ENCODE data around the gene STXBP6. TPM values are rescaled to one million over a fixed set of nuclear protein-coding genes. Genes with fewer than 3 reads are reported as not detected.

Gene STXBP6
- total RNA-seq, 1 experiment from 2014 or later = 0.27 TPM

GRCh38 chr14:25006961-25007795 lies 42.8 kb downstream of the STXBP6 start:
- Histone ChIP-seq H2AFZ (ENCODE audit: low read depth, low read length, poor library complexity, severe bottlenecking) (no peak overlapping the region), H3K79me2 (ENCODE audit: insufficient read depth, low read length) (no peaks in the 10 kb centered on the region), H3K9me2 (ENCODE audit: insufficient read depth) (no peaks in the 10 kb centered on the region), H3K4me1 (ENCODE audit: control insufficient read depth in 1 of 2, insufficient read depth in 2 of 2, low read length in 2 of 2) (no peaks in the 10 kb centered on the region; a peak in 1 of 4 replicates), H3K4me3 (replicated peaks in 1 of 2; ENCODE audit: low read depth in 1 of 2, low read length in 2 of 2) (no peak overlapping the region), H3K27me3 (ENCODE audit: insufficient read depth, low read length) (no peaks in the 10 kb centered on the region), H3K9ac (ENCODE audit: low read length) (no peak overlapping the region), H3K4me2 (ENCODE audit: low read length) (no peak overlapping the region), H3K9me3 (ENCODE audit: control insufficient read depth in 1 of 2, insufficient read depth in 1 of 2, low read depth in 1 of 2, low read length in 2 of 2) (peaks cover 4 to 19% of the 10 kb centered on the region in 2 experiments; a peak in 2 of 4 replicates), H3K36me3 (ENCODE audit: control insufficient read depth in 1 of 2, insufficient read depth in 2 of 2, low read length in 2 of 2) (no peaks in the 10 kb centered on the region), H3K27ac (ENCODE audit: low read depth, low read length) (no peak overlapping the region), H4K20me1 (ENCODE audit: insufficient read depth) (no peaks in the 10 kb centered on the region)
- TF ChIP-seq JUND (IDR thresholded peaks at IDR 0.05) = no peak
- no peak for TF ChIP-seq RAD21 (IDR thresholded peaks at IDR 0.05; ENCODE audit: low read depth)
- no peak for TF ChIP-seq EZH2phosphoT487 (IDR thresholded peaks at IDR 0.05; ENCODE audit: borderline replicate concordance)
- TF ChIP-seq POLR2A (IDR thresholded peaks at IDR 0.05; ENCODE audit: borderline replicate concordance, extremely low read depth, insufficient read depth, insufficient read length) = no peak
- no peak for TF ChIP-seq FOSL1 (IDR thresholded peaks at IDR 0.05; ENCODE audit: low read depth)
- TF ChIP-seq SRF (IDR thresholded peaks at IDR 0.05; ENCODE audit: low read depth) = no peak
- ChIA-PET RAD21 (ENCODE audit: low non-redundant PET in 1 of 2, low total read pairs in 2 of 2, uncharacterized antibody in 2 of 2, unreplicated experiment in 2 of 2) (no interaction called here), CTCF (no interaction called here), POLR2A (no interaction called here)
- DNase-seq (ENCODE audit: low read depth, low spot score) (no peak), ATAC-seq (no peak)
- intact Hi-C loops (cut with micrococcal nuclease) = no loop called here
- BruUV-seq (replicated peaks) = no TSS peak

- intact Hi-C loops (cut with micrococcal nuclease) = no loop called here
- Histone ChIP-seq H3K79me2 (ENCODE audit: insufficient read depth, low read length) (no peaks in the 10 kb centered on the region), H3K27ac (ENCODE audit: low read depth, low read length) (no peak overlapping the region), H2AFZ (ENCODE audit: low read depth, low read length, poor library complexity, severe bottlenecking) (no peak overlapping the region), H3K27me3 (ENCODE audit: insufficient read depth, low read length) (no peaks in the 10 kb centered on the region), H3K9me2 (ENCODE audit: insufficient read depth) (no peaks in the 10 kb centered on the region), H4K20me1 (ENCODE audit: insufficient read depth) (no peaks in the 10 kb centered on the region), H3K36me3 (ENCODE audit: control insufficient read depth in 1 of 2, insufficient read depth in 2 of 2, low read length in 2 of 2) (no peaks in the 10 kb centered on the region), H3K9ac (ENCODE audit: low read length) (no peak overlapping the region), H3K4me1 (ENCODE audit: control insufficient read depth in 1 of 2, insufficient read depth in 2 of 2, low read length in 2 of 2) (no peaks in the 10 kb centered on the region; a peak in 1 of 4 replicates), H3K9me3 (ENCODE audit: control insufficient read depth in 1 of 2, insufficient read depth in 1 of 2, low read depth in 1 of 2, low read length in 2 of 2) (peaks cover 4 to 19% of the 10 kb centered on the region in 2 experiments; a peak in 2 of 4 replicates), H3K4me3 (replicated peaks in 1 of 2; ENCODE audit: low read depth in 1 of 2, low read length in 2 of 2) (no peak overlapping the region), H3K4me2 (ENCODE audit: low read length) (no peak overlapping the region)
- ATAC-seq (no peak), DNase-seq (ENCODE audit: low read depth, low spot score) (no peak)
- BruUV-seq (replicated peaks) = no TSS peak
- ChIA-PET CTCF (no interaction called here), RAD21 (ENCODE audit: low non-redundant PET in 1 of 2, low total read pairs in 2 of 2, uncharacterized antibody in 2 of 2, unreplicated experiment in 2 of 2) (no interaction called here), POLR2A (no interaction called here)
- TF ChIP-seq MAX (IDR thresholded peaks at IDR 0.05) (no peak), POLR2A (IDR thresholded peaks at IDR 0.05; ENCODE audit: borderline replicate concordance, extremely low read depth, insufficient read depth, insufficient read length) (no peak), CTCF (IDR thresholded peaks at IDR 0.05 in 2 of 3, conservative IDR thresholded peaks at IDR 0.05 in 1 of 3; ENCODE audit: borderline replicate concordance in 1 of 3, insufficient read depth in 1 of 3, low read depth in 2 of 3, low read length in 2 of 3) (no peak), CEBPB (IDR thresholded peaks at IDR 0.05; ENCODE audit: low read depth) (no peak), EZH2 (IDR thresholded peaks at IDR 0.05) (no peak), RAD21 (IDR thresholded peaks at IDR 0.05; ENCODE audit: low read depth) (no peak), ZFX (IDR thresholded peaks at IDR 0.05) (no peak), ATF3 (IDR thresholded peaks at IDR 0.05) (no peak), ELF1 (IDR thresholded peaks at IDR 0.05; ENCODE audit: borderline replicate concordance, low read depth) (no peak), SP1 (IDR thresholded peaks at IDR 0.05; ENCODE audit: low read depth) (no peak), JUND (IDR thresholded peaks at IDR 0.05) (no peak), CBX3 (IDR thresholded peaks at IDR 0.05; ENCODE audit: low read depth) (no peak), EGR1 (IDR thresholded peaks at IDR 0.05; ENCODE audit: low read depth) (no peak), POLR2AphosphoS5 (IDR thresholded peaks at IDR 0.05; ENCODE audit: low read depth, low read length) (no peak), FOSL1 (IDR thresholded peaks at IDR 0.05; ENCODE audit: low read depth) (no peak), EZH2phosphoT487 (IDR thresholded peaks at IDR 0.05; ENCODE audit: borderline replicate concordance) (no peak)
These were observed 43.9 kb downstream of the STXBP6 start for GRCh38 chr14:25006031-25006430.

Data from HCT116 (cell line).